GM12892 (cell line): ENCODE data around the gene TPSB2.
"Not testable (repeated sequence)": the region's sequence is repeated elsewhere in the genome, so short reads cannot be mapped to it uniquely, and the experiment has no call there.

ENCODE experiments used
- POLR2A ChIP-seq: IDR thresholded peaks from 2 replicates; pipeline ENCODE4 v1.6.1; 2011; ENCODE audit warnings: low read depth, low read length, control low read depth
- POLR2AphosphoS5 ChIP-seq: IDR thresholded peaks from 2 replicates; pipeline ENCODE4 v1.6.1; 2011; ENCODE audit warnings: low read depth, low read length, control low read depth
- TAF1 ChIP-seq: IDR thresholded peaks from 2 replicates; pipeline ENCODE4 v1.6.1; 2011; ENCODE audit warnings: low read depth, mild to moderate bottlenecking, control low read depth, low read length, borderline replicate concordance

- TF ChIP-seq POLR2A, POLR2AphosphoS5, TAF1: not testable (repeated sequence)
Observed at GRCh38 chr16:1243363-1243762, 13.4 kb upstream of the TPSB2 start.
